GM12875 (cell line): ENCODE results near the gene KIF21A.

Experiments used
- H3K4me3 ChIP-seq: one replicate; pipeline ENCODE4 v1.5.1; 2011; ENCODE audit warnings: low read depth, low read length, control low read depth
- TF ChIP-seq, protein P1 (sequence below): IDR thresholded peaks from 2 replicates; pipeline ENCODE4 v1.5.1; 2011; ENCODE audit warnings: low read depth, mild to moderate bottlenecking, control low read depth, inconsistent platforms, low read length, moderate library complexity, borderline replicate concordance; ENCODE audit not compliant: insufficient read depth

Gene KIF21A

DNA sequence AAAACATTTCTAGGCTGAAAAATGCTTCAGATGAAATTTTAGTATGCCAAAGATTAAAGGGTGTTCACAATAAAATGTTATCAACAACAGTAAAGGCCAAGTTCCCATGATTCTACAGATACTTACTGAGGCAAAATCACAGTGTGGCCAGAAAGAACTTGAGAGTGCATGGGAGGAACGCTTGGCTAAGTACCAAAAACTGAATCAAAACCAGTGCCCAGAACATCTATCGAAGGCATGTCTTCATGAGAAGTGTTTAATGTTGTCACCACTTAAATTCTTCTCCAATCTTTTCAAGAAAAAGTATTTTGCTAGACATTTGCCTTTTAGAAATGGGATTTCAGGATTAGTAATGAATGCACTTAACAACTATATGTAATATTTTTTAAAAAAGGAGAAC, 41.5 kb downstream of the KIF21A start:
- TF ChIP-seq, protein P1, sequence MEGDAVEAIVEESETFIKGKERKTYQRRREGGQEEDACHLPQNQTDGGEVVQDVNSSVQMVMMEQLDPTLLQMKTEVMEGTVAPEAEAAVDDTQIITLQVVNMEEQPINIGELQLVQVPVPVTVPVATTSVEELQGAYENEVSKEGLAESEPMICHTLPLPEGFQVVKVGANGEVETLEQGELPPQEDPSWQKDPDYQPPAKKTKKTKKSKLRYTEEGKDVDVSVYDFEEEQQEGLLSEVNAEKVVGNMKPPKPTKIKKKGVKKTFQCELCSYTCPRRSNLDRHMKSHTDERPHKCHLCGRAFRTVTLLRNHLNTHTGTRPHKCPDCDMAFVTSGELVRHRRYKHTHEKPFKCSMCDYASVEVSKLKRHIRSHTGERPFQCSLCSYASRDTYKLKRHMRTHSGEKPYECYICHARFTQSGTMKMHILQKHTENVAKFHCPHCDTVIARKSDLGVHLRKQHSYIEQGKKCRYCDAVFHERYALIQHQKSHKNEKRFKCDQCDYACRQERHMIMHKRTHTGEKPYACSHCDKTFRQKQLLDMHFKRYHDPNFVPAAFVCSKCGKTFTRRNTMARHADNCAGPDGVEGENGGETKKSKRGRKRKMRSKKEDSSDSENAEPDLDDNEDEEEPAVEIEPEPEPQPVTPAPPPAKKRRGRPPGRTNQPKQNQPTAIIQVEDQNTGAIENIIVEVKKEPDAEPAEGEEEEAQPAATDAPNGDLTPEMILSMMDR, result no peak

DNA sequence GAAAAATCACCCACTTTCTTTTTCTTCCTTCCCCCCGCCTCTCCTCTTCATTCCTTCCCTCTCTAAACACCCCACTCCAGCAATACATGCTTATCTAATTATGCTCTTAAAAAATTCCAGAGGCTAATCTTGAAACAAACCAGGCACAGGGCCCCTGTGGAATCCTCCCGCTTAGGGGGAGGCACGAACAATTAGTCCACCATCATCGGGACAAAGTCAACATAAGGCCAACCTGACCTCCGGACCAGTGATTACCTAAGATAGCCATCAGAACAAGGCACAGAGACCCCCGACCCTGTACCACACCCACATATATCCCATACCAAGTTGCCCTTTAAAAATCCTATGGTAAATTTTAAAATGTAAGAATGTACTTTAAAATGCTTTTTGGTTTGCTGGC, 47.1 kb downstream of the KIF21A start:
- no peak overlapping the region for H3K4me3 ChIP-seq
- TF ChIP-seq, protein P1, result no peak

More for the DNA sequence above, 41.5 kb downstream of the KIF21A start:
- no peak overlapping the region for H3K4me3 ChIP-seq

DNA sequence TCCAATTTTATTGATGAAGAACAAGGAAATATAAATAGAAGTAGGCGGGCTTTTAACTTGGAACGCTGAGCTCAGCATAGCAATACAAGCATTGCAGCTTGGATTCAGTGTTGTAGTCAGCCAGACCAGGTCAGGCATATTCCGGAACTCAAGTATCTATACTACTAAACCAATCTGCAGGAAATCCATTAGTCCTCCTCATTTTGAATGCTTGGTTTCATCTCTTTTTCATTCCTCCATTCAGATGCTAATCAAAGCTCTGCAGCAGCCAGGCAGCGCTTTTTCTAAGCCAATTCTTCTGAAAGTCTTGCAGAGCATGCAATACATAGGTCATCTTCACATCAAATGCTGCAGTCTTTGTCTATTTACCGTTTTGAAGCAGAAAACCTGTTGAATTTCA, 49.0 kb downstream of the KIF21A start:
- TF ChIP-seq, protein P1, result no peak
- H3K4me3 ChIP-seq, result no peak overlapping the region

DNA sequence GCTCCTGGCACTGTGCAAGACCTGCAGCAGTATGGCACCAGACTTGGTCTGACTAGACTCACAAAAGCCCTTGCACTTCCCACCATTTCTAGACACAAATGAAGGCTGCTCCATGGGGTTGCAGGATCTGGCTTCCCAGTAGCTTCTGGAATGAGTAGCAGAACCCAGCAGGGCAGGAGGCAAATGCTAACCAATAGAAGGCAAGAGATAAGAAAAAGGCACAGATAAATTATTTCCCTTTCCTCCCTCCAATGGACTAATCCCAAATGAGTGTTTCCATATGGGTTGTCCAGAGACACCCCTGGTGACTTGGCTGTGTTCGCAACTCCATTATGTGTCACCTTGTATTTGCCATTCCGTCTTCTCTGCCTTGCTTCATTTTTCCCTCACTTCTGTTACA, 49.7 kb downstream of the KIF21A start:
- TF ChIP-seq, protein P1, result no peak
- no peak overlapping the region for H3K4me3 ChIP-seq

DNA sequence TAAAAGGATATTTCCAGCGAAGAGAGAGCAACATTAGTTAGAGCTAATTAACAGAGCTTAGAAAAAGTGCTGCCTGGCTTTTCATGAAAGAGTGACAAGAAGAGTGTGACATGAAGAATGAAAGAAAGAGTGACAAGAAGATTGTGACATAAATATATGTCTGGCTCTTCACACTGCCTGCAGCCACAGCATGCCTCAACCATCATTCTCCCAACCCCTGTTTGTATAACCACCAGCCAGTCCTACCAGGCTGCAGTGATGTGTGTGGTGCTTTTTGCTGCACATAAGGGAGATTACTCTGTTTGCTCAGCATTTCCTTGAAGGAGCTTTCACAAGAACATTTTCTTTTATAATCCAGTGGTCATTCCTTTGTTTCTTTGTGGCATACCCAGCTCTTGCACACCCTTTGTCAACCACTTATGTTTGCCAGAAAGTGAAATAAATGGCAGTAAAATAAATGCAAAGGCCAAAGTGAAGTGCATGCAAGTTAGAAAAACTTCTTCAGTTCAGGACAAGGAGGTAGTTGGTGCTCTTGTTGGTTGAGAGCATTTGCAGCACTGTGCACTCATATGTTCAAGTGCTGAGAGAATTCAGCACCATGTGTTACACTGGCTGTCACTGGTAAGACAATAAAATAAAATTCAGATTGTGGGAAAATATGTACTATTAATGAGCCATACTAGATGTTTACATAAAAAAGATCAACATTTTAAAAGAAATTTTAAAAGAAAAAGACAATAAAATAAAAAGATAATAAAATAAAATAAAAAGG, 50.6 kb downstream of the KIF21A start:
- no peak overlapping the region for H3K4me3 ChIP-seq
- TF ChIP-seq, protein P1, result no peak

DNA sequence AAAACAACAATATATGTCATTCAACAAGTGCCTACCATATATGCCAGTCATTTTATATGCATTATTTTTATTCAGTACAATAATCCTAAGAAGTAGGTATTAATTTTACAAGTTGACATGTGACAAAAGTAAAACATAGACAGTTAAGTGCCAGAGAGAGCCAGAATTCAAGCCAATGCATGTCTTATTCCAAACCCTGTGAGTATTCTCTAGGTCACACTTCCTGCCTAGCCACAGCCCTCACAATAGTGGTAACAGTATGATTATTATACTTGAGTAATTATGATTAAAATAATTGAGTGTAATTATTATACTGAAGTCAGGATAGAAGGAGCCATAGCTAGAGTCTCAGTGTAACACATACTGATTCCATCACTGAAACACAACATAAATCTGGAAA, 52.2 kb downstream of the KIF21A start:
- no peak overlapping the region for H3K4me3 ChIP-seq
- TF ChIP-seq, protein P1, result no peak
